ENCODE measurements around the gene CACNA1F. TPM values are rescaled to one million over a fixed set of nuclear protein-coding genes. Genes with fewer than 3 reads are reported as not detected.

The CACNA1F gene
- total and polyA plus RNA-seq, 4 experiments from 2014 or later: 0.03 to 1.3 (median 1.2) TPM; not detected in 1

DNA sequence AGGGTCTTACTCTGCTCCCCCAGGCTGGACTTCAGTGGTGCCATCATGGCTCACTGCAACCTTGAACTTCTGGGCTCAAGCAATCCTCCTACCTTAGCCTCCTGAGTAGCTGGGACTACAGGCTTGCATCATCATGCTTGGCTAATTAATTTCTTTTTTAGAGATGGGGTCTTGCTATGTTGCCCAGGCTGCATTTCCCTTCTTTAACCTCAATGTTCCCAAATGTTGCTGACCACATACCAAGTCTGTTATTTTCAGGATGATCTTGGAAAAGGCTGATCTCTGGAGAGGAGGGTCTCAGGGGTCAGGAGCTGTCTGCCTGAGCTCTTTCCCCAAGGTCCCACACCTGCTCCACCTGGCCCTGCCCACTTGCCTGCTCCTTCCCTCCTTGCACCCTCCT lies 13.0 kb downstream of the CACNA1F start:
- H3K27me3 ChIP-seq (ENCODE audit: insufficient read depth, low read length): no peaks in the 10 kb centered on the region
- intact Hi-C loops (cut with micrococcal nuclease): no loop called here
- peaks cover 0 to 5% (median under 1%) of the 10 kb centered on the region in 4 donors for H3K4me1 Mint-ChIP-seq
- H3K27me3 Mint-ChIP-seq: no peaks in the 10 kb centered on the region
- no peaks in the 10 kb centered on the region for H3K36me3 ChIP-seq (ENCODE audit: insufficient read depth, low read length)
- H3K9me3 Mint-ChIP-seq: peaks cover 0 to 2% (median 0%) of the 10 kb centered on the region in 8 donors
- no peak overlapping the region for H3K27ac ChIP-seq (ENCODE audit: low read depth, low read length)
- no peaks in the 10 kb centered on the region for H3K9me3 ChIP-seq (ENCODE audit: control insufficient read depth in 1 of 2, low read length in 2 of 2)
- ChIA-PET POLR2A (ENCODE audit: partially characterized antibody) (no interaction called here), CTCF (ENCODE audit: partially characterized antibody) (no interaction called here)
- H3K36me3 Mint-ChIP-seq: no peaks in the 10 kb centered on the region
- H3K27ac Mint-ChIP-seq: no peak overlapping the region
- no peak for DNase-seq
- no peak overlapping the region for H3K4me3 ChIP-seq (ENCODE audit: low read length in 2 of 2)
- no peaks in the 10 kb centered on the region for H3K4me1 ChIP-seq (ENCODE audit: insufficient read depth, low read length)
- no peak overlapping the region for H3K4me3 Mint-ChIP-seq

DNA sequence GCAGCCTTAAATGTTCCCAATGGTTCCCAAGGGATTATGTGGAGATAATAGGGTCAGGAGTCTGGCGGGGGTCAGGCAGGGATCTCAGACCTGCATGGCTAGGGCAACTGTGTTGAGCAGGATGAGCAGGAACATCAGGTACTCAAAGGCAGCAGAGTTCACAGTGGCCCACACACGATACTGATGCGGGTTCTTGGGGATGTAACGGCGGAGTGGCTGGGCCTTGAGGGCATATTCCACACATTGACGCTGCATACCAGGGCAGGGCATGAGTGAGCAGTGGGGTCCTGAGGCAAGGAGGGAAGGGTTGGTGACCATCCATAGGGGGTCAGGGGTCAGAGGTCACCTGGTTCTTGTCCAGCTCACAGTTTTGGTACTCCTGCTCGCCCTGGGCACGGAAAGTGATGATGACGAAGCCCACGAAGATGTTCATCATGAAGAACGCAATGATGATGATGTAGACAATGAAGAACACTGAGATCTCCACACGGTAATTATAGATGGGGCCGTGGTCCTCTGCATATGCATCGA lies 18.1 kb downstream of the CACNA1F start:
- no peak for DNase-seq
- H3K4me3 Mint-ChIP-seq: no peak overlapping the region
- H3K27me3 Mint-ChIP-seq: peaks cover 1 to 3% of the 10 kb centered on the region in 2 donors
- H3K27ac Mint-ChIP-seq: no peak overlapping the region
- Histone ChIP-seq H3K27me3 (ENCODE audit: insufficient read depth, low read length) (no peaks in the 10 kb centered on the region), H3K4me3 (ENCODE audit: low read length in 2 of 2) (no peak overlapping the region), H3K27ac (ENCODE audit: low read depth, low read length) (no peak overlapping the region), H3K4me1 (ENCODE audit: insufficient read depth, low read length) (no peaks in the 10 kb centered on the region), H3K36me3 (ENCODE audit: insufficient read depth, low read length) (no peaks in the 10 kb centered on the region), H3K9me3 (ENCODE audit: control insufficient read depth in 1 of 2, low read length in 2 of 2) (no peaks in the 10 kb centered on the region)
- no peaks in the 10 kb centered on the region for H3K36me3 Mint-ChIP-seq
- POLR2A ChIA-PET (ENCODE audit: partially characterized antibody): no interaction called here
- CTCF ChIA-PET (ENCODE audit: partially characterized antibody): no interaction called here
- intact Hi-C loops (cut with micrococcal nuclease): no loop called here
- no peaks in the 10 kb centered on the region for H3K9me3 Mint-ChIP-seq
- peaks cover 0 to 3% (median 0%) of the 10 kb centered on the region in 4 donors for H3K4me1 Mint-ChIP-seq

DNA sequence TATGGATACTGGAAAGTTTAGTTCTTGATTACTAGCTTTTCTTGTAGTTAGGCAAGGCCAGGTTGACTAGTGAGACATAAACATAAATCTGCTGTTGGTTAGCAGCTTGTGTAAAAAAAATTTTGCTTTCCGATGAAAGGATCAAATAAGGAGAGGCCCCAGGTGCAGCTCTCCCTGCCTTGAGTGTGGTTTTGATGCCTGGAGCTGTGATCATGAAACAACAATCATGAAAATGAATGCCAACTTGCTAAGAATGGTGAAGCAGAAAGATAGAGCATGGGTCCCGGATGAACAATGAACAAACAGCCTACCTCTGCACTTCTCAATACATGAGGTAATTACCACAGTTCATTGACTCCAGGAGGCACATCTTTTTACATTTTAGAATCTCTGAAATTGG lies 18.7 kb downstream of the CACNA1F start:
- intact Hi-C loops (cut with micrococcal nuclease): no loop called here
- no peak overlapping the region for H3K4me3 ChIP-seq (ENCODE audit: low read length in 2 of 2)
- Mint-ChIP-seq H3K36me3 (no peaks in the 10 kb centered on the region), H3K4me1 (no peaks in the 10 kb centered on the region), H3K9me3 (no peaks in the 10 kb centered on the region), H3K27me3 (peaks cover 1 to 3% of the 10 kb centered on the region in 2 donors), H3K4me3 (no peak overlapping the region), H3K27ac (no peak overlapping the region)
- no peaks in the 10 kb centered on the region for H3K36me3 ChIP-seq (ENCODE audit: insufficient read depth, low read length)
- no peak for DNase-seq
- CTCF ChIA-PET (ENCODE audit: partially characterized antibody): no interaction called here
- H3K27me3 ChIP-seq (ENCODE audit: insufficient read depth, low read length): no peaks in the 10 kb centered on the region
- no peaks in the 10 kb centered on the region for H3K4me1 ChIP-seq (ENCODE audit: insufficient read depth, low read length)
- no peak overlapping the region for H3K27ac ChIP-seq (ENCODE audit: low read depth, low read length)
- POLR2A ChIA-PET (ENCODE audit: partially characterized antibody): no interaction called here
- no peaks in the 10 kb centered on the region for H3K9me3 ChIP-seq (ENCODE audit: control insufficient read depth in 1 of 2, low read length in 2 of 2)

DNA sequence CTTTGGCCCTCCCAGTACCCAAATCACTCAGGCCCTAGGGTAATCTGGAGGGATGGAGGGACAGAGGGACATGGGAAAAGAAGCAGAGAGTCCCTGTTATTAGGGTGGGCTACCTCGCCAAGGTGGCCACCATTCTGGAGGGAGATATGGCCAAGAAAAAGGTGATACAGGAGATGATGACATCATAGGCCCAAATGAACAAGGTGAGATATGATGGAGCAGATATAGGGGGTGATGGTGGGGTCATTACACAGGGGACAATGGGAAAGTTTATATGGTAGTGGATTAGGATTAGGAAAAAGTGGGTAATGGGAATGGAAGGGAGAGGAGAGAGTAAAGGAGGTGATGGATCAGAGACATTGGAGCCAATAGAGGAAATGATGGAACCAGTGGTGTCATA lies 20.3 kb downstream of the CACNA1F start:
- no peak for DNase-seq
- no peaks in the 10 kb centered on the region for H3K27me3 ChIP-seq (ENCODE audit: insufficient read depth, low read length)
- ChIA-PET POLR2A (ENCODE audit: partially characterized antibody) (no interaction called here), CTCF (ENCODE audit: partially characterized antibody) (no interaction called here)
- Mint-ChIP-seq H3K4me3 (no peak overlapping the region), H3K36me3 (no peaks in the 10 kb centered on the region), H3K9me3 (no peaks in the 10 kb centered on the region), H3K27me3 (peaks cover 1 to 3% of the 10 kb centered on the region in 2 donors), H3K4me1 (no peaks in the 10 kb centered on the region), H3K27ac (no peak overlapping the region)
- H3K9me3 ChIP-seq (ENCODE audit: control insufficient read depth in 1 of 2, low read length in 2 of 2): no peaks in the 10 kb centered on the region
- no peak overlapping the region for H3K4me3 ChIP-seq (ENCODE audit: low read length in 2 of 2)
- no peaks in the 10 kb centered on the region for H3K4me1 ChIP-seq (ENCODE audit: insufficient read depth, low read length)
- no peak overlapping the region for H3K27ac ChIP-seq (ENCODE audit: low read depth, low read length)
- intact Hi-C loops (cut with micrococcal nuclease): no loop called here
- H3K36me3 ChIP-seq (ENCODE audit: insufficient read depth, low read length): no peaks in the 10 kb centered on the region

DNA sequence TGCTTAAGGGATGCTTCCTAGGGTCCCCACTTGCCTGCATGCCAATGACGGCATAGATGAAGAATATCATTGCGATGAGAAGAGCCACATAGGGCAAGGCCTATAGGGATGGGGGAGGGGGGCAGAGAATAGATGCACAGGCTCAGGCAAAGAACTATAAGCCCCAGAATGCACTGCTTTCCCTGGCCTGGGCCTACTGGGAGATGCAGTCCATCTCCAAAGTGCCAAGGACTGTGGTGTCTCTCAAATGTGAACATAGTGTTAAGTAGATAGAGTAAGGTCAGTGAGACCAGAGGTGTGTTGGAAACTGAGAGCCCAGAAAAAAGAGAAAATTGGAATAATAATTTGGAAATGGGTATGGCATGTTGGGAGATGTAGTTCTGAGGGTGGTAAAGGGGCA lies 20.9 kb downstream of the CACNA1F start:
- no peaks in the 10 kb centered on the region for H3K27me3 ChIP-seq (ENCODE audit: insufficient read depth, low read length)
- no peaks in the 10 kb centered on the region for H3K36me3 ChIP-seq (ENCODE audit: insufficient read depth, low read length)
- H3K9me3 ChIP-seq (ENCODE audit: control insufficient read depth in 1 of 2, low read length in 2 of 2): no peaks in the 10 kb centered on the region
- H3K27ac ChIP-seq (ENCODE audit: low read depth, low read length): no peak overlapping the region
- no peaks in the 10 kb centered on the region for H3K36me3 Mint-ChIP-seq
- intact Hi-C loops (cut with micrococcal nuclease): no loop called here
- H3K27ac Mint-ChIP-seq: no peak overlapping the region
- H3K9me3 Mint-ChIP-seq: no peaks in the 10 kb centered on the region
- no peak for DNase-seq
- ChIA-PET POLR2A (ENCODE audit: partially characterized antibody) (no interaction called here), CTCF (ENCODE audit: partially characterized antibody) (no interaction called here)
- peaks cover 1 to 3% of the 10 kb centered on the region in 2 donors for H3K27me3 Mint-ChIP-seq
- no peaks in the 10 kb centered on the region for H3K4me1 ChIP-seq (ENCODE audit: insufficient read depth, low read length)
- no peak overlapping the region for H3K4me3 Mint-ChIP-seq
- H3K4me3 ChIP-seq (ENCODE audit: low read length in 2 of 2): no peak overlapping the region
- H3K4me1 Mint-ChIP-seq: no peaks in the 10 kb centered on the region

DNA sequence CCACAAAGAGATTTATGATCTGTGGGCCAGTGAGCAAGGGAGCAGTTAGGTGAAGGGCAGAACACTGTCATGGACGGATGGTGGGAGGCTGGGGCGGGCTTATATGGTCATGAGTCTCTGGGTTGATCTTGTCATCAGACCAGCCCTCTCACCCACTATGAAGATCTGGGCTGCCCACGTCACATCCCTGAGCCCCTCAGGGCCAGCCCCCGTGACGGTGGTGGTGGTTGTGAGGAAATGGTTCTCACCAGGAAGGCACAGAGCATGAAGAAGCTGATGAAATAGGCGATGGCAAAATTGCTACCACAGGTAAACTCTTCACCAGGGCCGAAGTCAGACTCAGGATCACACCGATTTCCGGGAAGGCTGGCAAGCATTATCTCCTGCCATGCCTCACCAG lies 22.1 kb downstream of the CACNA1F start:
- CTCF ChIA-PET (ENCODE audit: partially characterized antibody): no interaction called here
- POLR2A ChIA-PET (ENCODE audit: partially characterized antibody): no interaction called here
- H3K27me3 Mint-ChIP-seq: peaks cover 1 to 3% of the 10 kb centered on the region in 2 donors
- no peak overlapping the region for H3K27ac Mint-ChIP-seq
- no peak for DNase-seq
- Histone ChIP-seq H3K9me3 (ENCODE audit: control insufficient read depth in 1 of 2, low read length in 2 of 2) (no peaks in the 10 kb centered on the region), H3K4me1 (ENCODE audit: insufficient read depth, low read length) (no peaks in the 10 kb centered on the region), H3K27ac (ENCODE audit: low read depth, low read length) (no peak overlapping the region), H3K4me3 (ENCODE audit: low read length in 2 of 2) (no peak overlapping the region), H3K27me3 (ENCODE audit: insufficient read depth, low read length) (no peaks in the 10 kb centered on the region), H3K36me3 (ENCODE audit: insufficient read depth, low read length) (no peaks in the 10 kb centered on the region)
- intact Hi-C loops (cut with micrococcal nuclease): no loop called here
- H3K4me1 Mint-ChIP-seq: no peaks in the 10 kb centered on the region
- no peaks in the 10 kb centered on the region for H3K36me3 Mint-ChIP-seq
- H3K4me3 Mint-ChIP-seq: no peak overlapping the region
- H3K9me3 Mint-ChIP-seq: no peaks in the 10 kb centered on the region

DNA sequence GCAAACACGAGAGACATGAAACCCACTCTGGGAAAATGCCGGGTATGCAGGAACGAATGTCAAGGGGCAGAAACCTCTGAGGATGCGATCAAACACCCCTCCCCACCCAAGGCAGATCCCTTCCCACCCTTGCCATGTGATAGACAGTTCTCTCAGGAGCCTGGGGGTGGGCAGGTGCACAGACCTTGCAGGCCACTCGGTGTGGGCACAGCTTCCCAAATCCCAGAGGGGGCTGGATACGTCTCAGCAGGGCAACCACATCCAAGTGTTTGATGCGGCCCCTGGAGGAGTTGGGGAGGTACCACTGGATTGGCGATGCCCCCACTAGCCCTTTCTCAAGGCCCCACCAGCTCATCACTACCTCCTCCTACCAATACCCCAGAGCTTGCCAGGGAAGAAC lies 22.7 kb downstream of the CACNA1F start:
- DNase-seq: no peak
- CTCF ChIA-PET (ENCODE audit: partially characterized antibody): interaction anchor here (1.1 kb wide), 1 partner anchor 18 kb away, joined by 3 read pairs; no protein-coding TSS in a partner anchor
- Histone ChIP-seq H3K27me3 (ENCODE audit: insufficient read depth, low read length) (no peaks in the 10 kb centered on the region), H3K27ac (ENCODE audit: low read depth, low read length) (no peak overlapping the region), H3K4me1 (ENCODE audit: insufficient read depth, low read length) (no peaks in the 10 kb centered on the region), H3K4me3 (ENCODE audit: low read length in 2 of 2) (no peak overlapping the region), H3K9me3 (ENCODE audit: control insufficient read depth in 1 of 2, low read length in 2 of 2) (no peaks in the 10 kb centered on the region), H3K36me3 (ENCODE audit: insufficient read depth, low read length) (no peaks in the 10 kb centered on the region)
- no peak overlapping the region for H3K27ac Mint-ChIP-seq
- H3K4me3 Mint-ChIP-seq: no peak overlapping the region
- H3K4me1 Mint-ChIP-seq: no peaks in the 10 kb centered on the region
- H3K36me3 Mint-ChIP-seq: no peaks in the 10 kb centered on the region
- POLR2A ChIA-PET (ENCODE audit: partially characterized antibody): no interaction called here
- peaks cover 1 to 3% of the 10 kb centered on the region in 2 donors for H3K27me3 Mint-ChIP-seq
- H3K9me3 Mint-ChIP-seq: no peaks in the 10 kb centered on the region
- intact Hi-C loops (cut with micrococcal nuclease): no loop called here
